Renal pelvis (tissue), 4 donors: ENCODE measurements around the gene ATN1. TPM values are rescaled to one million over a fixed set of nuclear protein-coding genes. Genes with fewer than 3 reads are reported as not detected.

Experiments used
- DNase-seq: peaks from one replicate; pipeline ENCODE4 v3.0.0-alpha.2; 2013
- polyA plus RNA-seq, 3 donors: library from polyadenylated mRNA; unstranded; fragments of 120-200 nt; gene quantifications; one replicate each; pipeline ENCODE4 v1.2.1, GENCODE V29; 2013; ENCODE audit not compliant: insufficient read length in 3 of 3

The ATN1 gene
- polyA plus RNA-seq, 3 donors = 116 to 147 (median 131) TPM

DNA sequence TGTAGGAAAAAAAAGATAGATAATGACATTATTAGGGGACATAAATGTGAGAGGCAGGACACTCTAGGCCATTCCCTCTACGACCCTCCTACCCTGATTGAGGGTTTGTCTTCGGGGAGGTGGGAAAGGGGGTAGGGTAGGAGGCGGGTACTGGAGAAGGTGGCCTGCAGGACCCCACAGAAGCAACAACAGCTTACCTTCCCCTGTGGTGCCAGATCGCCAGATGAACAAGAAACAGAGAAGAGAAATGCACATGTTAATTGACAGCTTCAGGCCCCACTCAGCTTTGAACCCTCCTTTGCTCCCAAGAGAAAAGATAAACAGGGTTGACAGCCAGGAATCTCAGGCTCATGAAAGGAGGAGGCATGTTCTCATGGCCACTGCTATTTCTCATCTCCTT is 38.0 kb downstream of the ATN1 start:
- DNase-seq = no peak

DNA sequence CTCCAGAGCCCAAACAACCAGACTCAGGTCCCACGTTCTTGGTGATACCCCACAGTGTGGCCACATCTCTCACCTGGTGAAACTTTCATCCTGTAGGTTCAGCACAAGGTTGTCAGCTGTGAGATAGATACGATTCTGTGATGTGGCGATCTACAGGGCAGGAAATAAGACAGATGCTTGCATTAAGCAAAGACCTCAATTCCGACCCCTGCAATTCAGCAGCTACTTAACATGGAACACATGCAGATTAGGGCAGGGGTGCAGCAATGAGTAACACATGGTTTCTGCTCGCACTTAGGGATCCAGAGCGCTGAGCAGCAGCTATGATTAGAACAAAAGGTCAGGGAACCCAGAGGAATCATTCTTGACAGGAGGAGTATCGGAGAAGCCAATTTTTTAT is 38.6 kb downstream of the ATN1 start:
- no peak for DNase-seq

DNA sequence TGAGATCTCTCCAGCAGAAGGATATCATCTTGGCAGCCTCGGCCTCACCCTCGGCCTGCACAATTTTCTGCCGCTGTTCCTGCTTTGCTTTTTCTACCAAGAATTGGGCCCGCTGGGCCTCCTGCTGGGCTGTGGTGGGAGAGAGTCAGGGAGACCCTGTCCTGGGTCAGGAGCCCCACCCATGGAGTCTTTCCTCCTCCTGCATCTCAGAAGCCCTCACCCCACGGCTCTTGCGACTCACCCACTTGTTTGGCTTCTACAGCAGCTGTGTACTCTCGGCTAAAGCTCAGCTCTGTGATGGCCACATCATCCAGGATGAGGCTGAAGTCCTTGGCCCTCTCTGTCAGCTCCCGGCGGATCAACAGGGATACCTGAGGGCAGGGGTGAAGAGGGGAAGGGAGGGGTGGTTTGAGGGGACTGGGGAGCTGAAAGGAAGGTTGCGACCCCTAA is 39.9 kb downstream of the ATN1 start:
- no peak for DNase-seq

DNA sequence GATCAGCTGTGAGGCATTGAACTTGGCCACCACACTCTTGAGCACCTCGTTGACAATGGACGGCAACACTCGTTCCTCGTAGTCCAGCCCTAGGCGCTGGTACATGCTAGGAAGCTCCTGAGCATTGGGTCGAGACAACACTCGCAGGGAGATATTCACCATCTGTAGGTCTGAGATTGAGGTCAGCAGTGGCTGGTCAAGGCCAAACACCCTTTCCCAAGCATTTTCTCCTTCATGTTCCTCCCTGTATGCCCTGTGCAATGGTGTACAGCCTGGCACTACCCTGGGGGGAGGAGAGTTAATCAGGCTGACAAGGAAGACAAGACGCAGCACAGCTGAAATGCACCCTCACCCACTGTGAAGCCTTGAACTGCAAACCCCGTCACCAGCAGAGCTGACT is 40.7 kb downstream of the ATN1 start:
- no peak for DNase-seq

DNA sequence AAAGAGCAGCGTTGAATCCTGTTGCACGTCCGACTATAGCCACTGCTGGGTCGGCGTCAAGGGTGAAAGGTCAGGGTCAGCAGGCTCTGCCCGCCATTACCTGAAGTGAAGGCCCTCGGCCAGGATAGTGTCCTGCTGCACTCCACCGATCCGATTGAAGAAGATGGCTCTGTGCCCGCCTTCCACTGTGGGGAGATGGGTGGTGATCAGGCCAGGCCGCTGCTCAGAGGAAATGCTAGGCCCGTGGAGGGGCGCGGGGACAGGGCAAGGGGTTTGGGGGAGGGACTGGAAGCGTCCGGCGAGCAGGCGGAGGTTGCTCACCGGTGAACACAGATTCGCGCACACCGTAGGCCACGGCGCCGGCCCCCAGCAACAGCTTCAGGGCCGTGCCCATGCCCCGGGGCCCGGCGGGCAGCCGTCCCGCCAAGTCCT is 42.4 kb downstream of the ATN1 start:
- no peak for DNase-seq

DNA sequence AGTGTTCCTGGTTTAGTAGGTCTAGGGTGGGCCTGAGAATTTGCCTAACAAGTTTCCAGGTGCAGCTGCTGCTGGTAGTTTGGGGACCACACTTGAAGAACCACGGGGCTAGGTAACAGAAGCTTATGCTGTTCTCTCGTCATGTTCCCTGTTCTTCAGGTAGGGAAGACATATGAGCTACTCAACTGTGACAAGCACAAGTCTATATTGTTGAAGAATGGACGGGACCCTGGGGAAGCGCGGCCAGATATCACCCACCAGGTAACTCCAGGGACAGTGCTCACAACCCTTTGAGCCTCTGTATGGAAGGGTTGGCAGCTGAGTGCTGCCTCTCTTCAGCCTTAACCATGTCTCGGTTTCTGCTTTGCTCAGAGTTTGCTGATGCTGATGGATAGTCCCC is 46.4 kb downstream of the ATN1 start:
- DNase-seq = no peak

DNA sequence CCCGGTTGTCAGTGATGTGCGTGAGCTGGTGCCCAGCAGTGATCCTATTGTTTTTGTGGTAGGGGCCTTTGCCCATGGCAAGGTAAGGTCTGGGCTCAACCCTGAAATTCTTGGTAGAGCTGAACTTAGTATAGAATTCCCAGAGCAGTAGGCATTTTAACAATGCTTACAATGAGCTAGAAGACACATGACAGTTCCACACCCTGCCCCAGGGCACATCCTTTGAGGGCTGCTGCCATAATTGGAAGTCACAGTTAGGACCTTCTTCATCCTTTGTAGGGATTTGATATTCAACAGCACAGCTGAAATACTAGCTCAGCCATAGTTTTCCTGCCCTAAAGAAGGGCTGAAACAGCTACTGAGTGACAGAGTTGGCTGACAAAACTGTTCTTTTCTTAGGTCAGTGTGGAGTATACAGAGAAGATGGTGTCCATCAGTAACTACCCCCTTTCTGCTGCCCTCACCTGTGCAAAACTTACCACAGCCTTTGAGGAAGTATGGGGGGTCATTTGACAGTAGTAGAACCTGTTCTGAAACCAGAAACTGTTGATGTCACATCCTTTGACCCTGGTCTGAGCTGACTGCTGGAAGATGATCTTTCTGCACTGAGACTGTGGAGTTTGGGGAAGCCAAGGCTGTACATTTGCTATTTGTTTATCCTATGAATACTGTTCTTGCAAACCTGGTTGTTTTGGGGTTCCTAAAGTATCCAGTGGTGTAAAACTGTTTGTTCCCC is 47.7 kb downstream of the ATN1 start:
- no peak for DNase-seq

DNA sequence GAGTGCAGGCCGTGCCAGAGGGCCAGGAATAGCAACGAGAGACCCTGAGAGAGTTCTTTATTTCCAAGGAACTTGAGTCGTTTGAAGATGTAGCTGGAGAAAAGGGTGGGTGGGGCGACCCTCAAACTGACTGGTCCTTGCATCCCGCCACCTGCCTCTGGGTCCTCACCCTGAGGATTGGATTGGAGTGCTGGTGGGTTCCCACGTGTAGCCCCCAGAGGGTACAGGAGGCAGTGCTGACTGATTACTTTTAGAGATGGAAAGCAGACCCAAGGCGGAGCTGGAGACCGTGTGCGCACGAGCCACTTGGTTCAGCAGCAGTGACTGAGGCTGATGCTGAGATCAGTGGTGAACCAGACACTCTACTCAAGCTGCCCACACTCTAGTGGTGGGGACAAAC is 49.9 kb downstream of the ATN1 start:
- no peak for DNase-seq

DNA sequence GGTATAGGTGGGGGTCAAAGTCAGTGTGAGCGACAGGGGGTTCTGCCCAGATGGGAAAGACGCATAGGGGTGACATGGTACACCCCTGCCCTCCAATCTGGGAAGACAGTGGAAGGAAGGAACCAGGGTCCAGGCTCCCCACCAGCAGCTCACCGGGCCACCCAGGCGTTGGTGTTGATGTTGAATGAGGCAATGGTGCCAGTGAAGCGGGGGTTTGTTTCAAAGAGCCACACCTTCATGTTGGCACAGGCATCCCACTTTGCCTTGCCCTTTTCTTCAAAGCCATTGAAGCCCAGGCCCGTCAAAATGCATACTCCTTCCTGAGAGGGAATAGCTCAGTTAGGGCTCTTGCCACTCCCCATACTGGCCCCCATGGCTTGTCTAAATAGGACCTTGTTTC is 50.4 kb downstream of the ATN1 start:
- no peak for DNase-seq

DNA sequence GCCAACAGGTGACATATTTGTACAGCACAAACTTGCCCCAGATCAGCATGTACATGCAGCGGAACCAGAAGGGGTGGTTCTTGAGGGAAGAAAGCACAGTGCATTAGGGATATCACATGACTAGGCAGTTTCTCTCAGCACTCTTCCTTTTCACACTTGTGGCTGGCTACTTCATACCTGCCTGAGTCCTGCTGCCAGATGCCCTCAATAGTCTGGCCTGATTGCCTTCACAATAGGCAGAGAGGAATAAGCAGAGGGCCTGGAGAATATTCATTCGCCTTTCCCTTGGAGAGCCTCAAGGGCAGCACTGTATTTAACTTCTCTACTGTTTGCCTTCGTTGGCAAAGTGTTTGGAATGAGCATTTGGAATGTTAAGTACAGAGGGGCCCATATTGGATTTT is 50.9 kb downstream of the ATN1 start:
- DNase-seq = no peak

DNA sequence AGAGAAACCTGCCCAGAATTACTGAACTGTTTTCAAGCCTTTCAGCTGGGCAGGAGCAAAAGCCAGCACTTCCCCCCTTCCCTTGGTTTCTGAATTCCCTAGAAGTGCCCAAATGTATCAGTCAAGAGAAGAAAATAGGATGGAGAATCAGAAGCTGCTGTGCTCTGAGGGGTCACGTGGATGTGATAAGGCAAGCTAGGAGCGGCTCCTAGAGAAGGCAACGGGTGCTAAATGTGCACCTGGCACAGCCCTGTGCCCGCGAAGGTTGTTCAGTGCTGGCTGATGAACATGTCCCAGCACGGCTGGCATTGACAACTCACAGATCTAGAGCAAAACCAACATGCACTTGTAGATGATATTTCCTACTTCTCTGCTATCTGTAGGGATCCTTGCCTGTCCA is 51.3 kb downstream of the ATN1 start:
- DNase-seq = no peak

DNA sequence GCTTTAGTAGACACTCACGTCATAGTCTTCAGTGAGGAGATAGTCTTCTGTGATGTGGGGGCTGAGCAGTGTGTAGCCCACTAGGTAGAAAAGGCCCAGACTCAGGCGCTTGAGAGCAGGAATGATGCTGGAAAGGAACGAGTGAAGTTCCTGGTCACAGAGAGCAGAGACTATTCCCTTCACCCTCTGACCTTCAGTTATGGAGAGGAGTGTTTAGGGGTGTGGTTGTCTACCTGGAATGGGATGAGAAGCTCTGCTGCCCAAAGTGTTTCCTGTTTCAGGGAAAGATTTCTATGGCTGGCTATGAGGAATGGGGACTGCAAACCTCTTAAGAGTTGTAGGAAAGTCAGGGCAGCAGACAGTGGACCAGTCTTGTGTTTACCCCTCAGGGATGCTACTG is 51.7 kb downstream of the ATN1 start:
- no peak for DNase-seq

DNA sequence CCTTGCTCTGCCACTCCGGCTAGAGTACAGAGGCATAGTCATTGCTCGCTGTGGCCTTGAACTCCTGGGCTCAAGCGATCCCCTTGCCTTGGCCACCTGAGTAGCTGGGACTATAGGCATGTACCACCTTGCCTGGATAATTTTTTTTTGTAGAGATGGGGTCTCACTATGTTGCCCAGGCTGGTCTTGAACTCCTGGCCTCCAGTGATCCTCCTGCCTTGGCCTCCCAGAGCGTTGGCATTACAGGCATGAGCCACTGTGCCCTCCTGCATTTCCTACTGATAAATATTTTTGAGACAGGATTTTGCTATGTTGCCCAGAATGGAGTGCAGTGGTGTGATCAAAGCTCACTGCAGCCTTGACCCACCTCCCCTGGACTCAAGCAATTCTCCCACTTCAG is 52.3 kb downstream of the ATN1 start:
- no peak for DNase-seq

DNA sequence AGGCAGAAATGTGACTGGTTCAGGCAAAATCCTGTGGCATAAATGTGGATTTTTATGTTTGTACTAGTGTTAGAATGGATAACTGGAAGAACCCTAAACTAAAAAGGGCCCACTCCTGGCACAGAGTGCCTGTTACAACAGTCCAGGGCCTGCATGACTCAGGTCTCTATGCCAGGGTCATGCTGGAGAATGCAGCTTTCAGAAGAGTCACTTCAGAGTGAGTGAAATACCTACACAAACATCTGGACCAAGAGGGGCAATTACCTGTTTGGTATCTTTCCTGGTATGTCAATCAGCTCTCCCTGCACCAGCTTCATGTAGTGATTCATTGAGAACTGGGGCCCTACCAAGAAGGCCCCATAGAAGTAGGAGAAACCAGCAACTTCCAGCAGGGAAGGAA is 53.0 kb downstream of the ATN1 start:
- DNase-seq = no peak

DNA sequence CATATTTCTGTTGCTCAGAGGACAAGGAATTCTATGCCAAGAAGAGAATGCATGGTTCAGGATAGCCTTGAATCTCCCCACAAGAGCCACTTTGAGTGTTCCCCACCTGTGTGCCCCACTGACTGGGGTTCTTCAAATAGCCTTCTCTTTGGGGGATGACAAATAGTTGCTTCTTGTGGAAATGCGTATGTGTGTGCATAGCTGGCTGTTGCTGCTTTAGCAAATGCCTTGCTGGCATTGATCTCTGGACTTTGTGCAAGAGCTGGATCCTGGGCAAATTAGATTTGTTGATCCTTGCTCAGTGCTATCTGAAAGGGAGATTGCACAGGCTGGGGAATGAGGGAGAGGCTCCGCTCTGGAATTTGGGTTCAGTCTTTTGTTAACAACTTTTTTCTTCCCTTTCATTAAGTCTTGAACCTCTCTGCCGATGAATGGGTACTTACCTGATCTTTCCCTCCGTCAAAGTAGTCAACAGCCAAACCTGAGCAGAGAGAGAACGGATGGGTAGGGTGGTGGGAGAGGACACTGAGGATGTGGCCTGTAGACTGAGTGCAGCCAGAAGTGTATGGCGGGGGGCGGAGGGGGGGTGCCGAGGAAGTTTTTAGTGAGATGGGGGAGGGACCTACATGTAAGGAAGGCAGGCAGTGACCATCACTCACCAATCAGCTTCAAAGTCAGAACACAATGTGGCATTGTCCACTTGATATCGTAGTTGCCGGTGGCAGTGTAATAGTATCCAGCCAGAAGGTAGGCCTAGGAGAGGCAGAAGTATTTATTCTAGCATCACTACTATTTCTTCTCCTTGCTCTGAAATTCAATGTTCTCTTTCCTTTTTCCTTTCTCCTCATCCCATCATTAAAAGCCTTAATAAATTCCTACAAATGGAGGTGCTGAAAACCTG is 53.6 kb downstream of the ATN1 start:
- no peak for DNase-seq

DNA sequence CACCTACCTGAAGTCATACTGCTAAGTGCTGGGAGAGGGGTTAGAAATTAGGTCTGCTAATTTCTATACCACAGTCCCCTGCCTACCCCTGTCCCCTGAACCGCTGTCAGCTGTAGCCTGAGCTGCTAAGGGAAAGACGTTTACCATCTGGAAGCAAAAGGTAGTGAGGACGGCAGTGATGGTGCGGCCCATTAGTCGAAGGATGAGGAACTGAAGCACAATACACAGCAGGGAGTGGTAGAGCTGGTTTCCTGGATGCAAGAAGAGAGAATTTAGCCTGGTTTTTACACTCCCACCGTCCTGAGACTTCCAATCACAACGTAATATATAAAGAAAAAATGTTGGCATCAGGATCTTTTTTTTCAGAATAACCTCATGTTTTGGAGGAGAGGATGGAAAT is 54.8 kb downstream of the ATN1 start:
- no peak for DNase-seq

DNA sequence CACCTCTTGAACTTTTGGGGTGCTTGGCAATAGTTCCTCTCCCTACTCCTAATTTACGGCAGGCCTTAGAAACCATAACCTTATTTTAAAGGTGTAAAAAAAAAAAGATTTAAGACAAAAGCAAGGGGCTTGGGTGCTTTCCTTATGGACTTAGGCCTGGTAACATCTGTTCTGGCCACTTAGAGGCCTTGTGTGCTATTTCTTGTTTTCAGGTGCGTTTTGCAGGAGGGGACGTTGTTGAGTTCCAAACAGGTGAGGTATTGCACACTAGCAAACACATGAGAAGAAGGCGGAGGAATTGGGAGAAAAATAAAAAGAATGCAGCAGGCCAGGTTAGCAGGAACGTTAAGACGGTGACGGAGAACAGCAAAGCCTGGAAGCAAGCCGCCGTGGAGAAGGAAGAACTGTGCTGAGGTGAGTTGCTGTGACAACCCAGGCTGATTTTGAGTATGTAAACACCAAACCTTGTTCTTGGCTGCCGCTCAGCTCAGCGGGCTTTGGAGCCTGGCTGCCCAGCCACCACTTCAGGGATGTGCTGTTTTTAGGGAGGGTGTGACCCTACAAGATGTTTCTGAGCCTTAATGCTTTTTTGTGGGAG is 60.3 kb downstream of the ATN1 start:
- DNase-seq = no peak

Other genes starting within 250 kb of the ATN1 start
- gene ZNF384, start 238.6 kb upstream of the ATN1 start, polyA plus RNA-seq = 100 to 1,000 TPM in 2 of 3 donors, 10 to 100 TPM in 1; 82.7 to 105 (median 102) TPM
- 10 to 100 TPM; 12.8 to 15.3 (median 14.3) TPM for gene PIANP, start 227.1 kb upstream of the ATN1 start, polyA plus RNA-seq
- 10 to 100 TPM; 68.4 to 70.3 (median 69.4) TPM for gene COPS7A, start 203.9 kb upstream of the ATN1 start, polyA plus RNA-seq
- 100 to 1,000 TPM; 213 to 247 (median 244) TPM for gene MLF2, start 174.8 kb upstream of the ATN1 start, polyA plus RNA-seq
- 100 to 1,000 TPM; 589 to 718 (median 618) TPM for gene PTMS, start 161.6 kb upstream of the ATN1 start, polyA plus RNA-seq
- 1 to 10 TPM; 1.1 to 2.0 (median 1.4) TPM for gene LAG3, start 155.4 kb upstream of the ATN1 start, polyA plus RNA-seq
- 10 to 100 TPM; 31.0 to 33.1 (median 32.1) TPM for gene CD4, start 138.4 kb upstream of the ATN1 start, polyA plus RNA-seq
- gene GPR162, start 106.1 kb upstream of the ATN1 start, polyA plus RNA-seq = 10 to 100 TPM; 33.9 to 36.0 (median 35.9) TPM
- 10 to 100 TPM; 35.2 to 48.0 (median 38.3) TPM for gene P3H3, start 99.6 kb upstream of the ATN1 start, polyA plus RNA-seq
- gene GNB3, start 87.0 kb upstream of the ATN1 start, polyA plus RNA-seq = 10 to 100 TPM in 1 of 3 donors, 1 to 10 TPM in 2; 7.0 to 13.0 (median 9.9) TPM
- gene CDCA3, start 76.7 kb upstream of the ATN1 start, polyA plus RNA-seq = 10 to 100 TPM; 27.2 to 37.0 (median 29.7) TPM
- 10 to 100 TPM; 60.3 to 70.2 (median 69.8) TPM for gene USP5, start 75.8 kb upstream of the ATN1 start, polyA plus RNA-seq
- 100 to 1,000 TPM; 560 to 690 (median 592) TPM for gene TPI1, start 60.4 kb upstream of the ATN1 start, polyA plus RNA-seq
- 10 to 100 TPM; 14.8 to 16.8 (median 16.8) TPM for gene SPSB2, start 54.7 kb upstream of the ATN1 start, polyA plus RNA-seq
- gene LRRC23, start 23.1 kb upstream of the ATN1 start, polyA plus RNA-seq = 10 to 100 TPM; 20.5 to 21.0 (median 20.9) TPM
- 10 to 100 TPM; 12.6 to 17.2 (median 14.1) TPM for gene ENO2, start 13.4 kb upstream of the ATN1 start, polyA plus RNA-seq
- gene RNU7-1, start 15.9 kb downstream of the ATN1 start, polyA plus RNA-seq = 1 to 10 TPM in 1 of 3 donors, not detected in 2; 5.8 TPM
- 100 to 1,000 TPM; 135 to 204 (median 158) TPM for gene C12orf57, start 16.1 kb downstream of the ATN1 start, polyA plus RNA-seq
- gene PTPN6, start 23.4 kb downstream of the ATN1 start, polyA plus RNA-seq = 10 to 100 TPM; 21.1 to 25.2 (median 25.1) TPM
- gene PHB2, start 42.7 kb downstream of the ATN1 start, polyA plus RNA-seq = 100 to 1,000 TPM; 256 to 302 (median 298) TPM
- 10 to 100 TPM; 41.0 to 53.3 (median 50.5) TPM for gene EMG1, start 43.0 kb downstream of the ATN1 start, polyA plus RNA-seq
- gene LPCAT3, start 90.5 kb downstream of the ATN1 start, polyA plus RNA-seq = 10 to 100 TPM; 56.5 to 69.0 (median 66.6) TPM
- gene C1S, start 132.8 kb downstream of the ATN1 start, polyA plus RNA-seq = 10 to 100 TPM; 43.0 to 49.6 (median 47.4) TPM
- 10 to 100 TPM; 34.8 to 47.5 (median 37.3) TPM for gene C1R, start 164.5 kb downstream of the ATN1 start, polyA plus RNA-seq
- 10 to 100 TPM; 28.4 to 46.9 (median 46.4) TPM for gene C1RL, start 181.3 kb downstream of the ATN1 start, polyA plus RNA-seq
- gene RBP5, start 200.9 kb downstream of the ATN1 start, polyA plus RNA-seq = 10 to 100 TPM; 52.3 to 62.9 (median 53.2) TPM
- gene CLSTN3, start 202.4 kb downstream of the ATN1 start, polyA plus RNA-seq = 100 to 1,000 TPM in 1 of 3 donors, 10 to 100 TPM in 2; 81.1 to 122 (median 99.1) TPM